Loucy (cell line): ENCODE data around the gene ASF1B.

Experiments used
- H2AFZ ChIP-seq: fragments of 200-600 bp; sonication (generic); 2 replicates; pipeline ENCODE4 v1.6.0; 2016; ENCODE audit warnings: antibody characterized with exemption, mild to moderate bottlenecking, low read length, moderate library complexity
- H3F3A ChIP-seq: fragments of 200-600 bp; 2 replicates; pipeline ENCODE4 v1.6.0; 2016; ENCODE audit warnings: antibody characterized with exemption, low read depth, mild to moderate bottlenecking
- H3K27me3 ChIP-seq: fragments of 200-600 bp; sonication (generic); 2 replicates; pipeline ENCODE4 v1.6.1; 2014; ENCODE audit warnings: low read length, mild to moderate bottlenecking; ENCODE audit not compliant: insufficient read depth, poor library complexity, severe bottlenecking
- H3K36me3 ChIP-seq: fragments of 200-600 bp; sonication (generic); 2 replicates; pipeline ENCODE4 v1.6.1; 2016; ENCODE audit warnings: low read length; ENCODE audit not compliant: insufficient read depth
- H3K4me1 ChIP-seq: fragments of 200-600 bp; sonication (generic); 2 replicates; pipeline ENCODE4 v1.5.1; 2014; ENCODE audit warnings: low read length, mild to moderate bottlenecking; ENCODE audit not compliant: insufficient read depth, poor library complexity, severe bottlenecking
- H3K4me2 ChIP-seq: fragments of 200-600 bp; sonication (generic); 2 replicates; pipeline ENCODE4 v1.6.0; 2014; ENCODE audit warnings: antibody characterized with exemption, low read length, low read depth, mild to moderate bottlenecking; ENCODE audit not compliant: poor library complexity, severe bottlenecking
- H3K4me3 ChIP-seq: fragments of 200-600 bp; sonication (generic); 2 replicates; pipeline ENCODE4 v1.5.1; 2014; ENCODE audit warnings: low read length, mild to moderate bottlenecking, mixed read lengths; ENCODE audit not compliant: poor library complexity, severe bottlenecking
- H3K79me2 ChIP-seq: fragments of 200-600 bp; sonication (generic); 2 replicates; pipeline ENCODE4 v1.6.1; 2014; ENCODE audit warnings: low read length; ENCODE audit not compliant: insufficient read depth
- H3K9ac ChIP-seq: fragments of 200-600 bp; sonication (generic); 2 replicates; pipeline ENCODE4 v1.6.0; 2014; ENCODE audit warnings: mild to moderate bottlenecking, low read depth, low read length, moderate library complexity; ENCODE audit not compliant: poor library complexity, severe bottlenecking
- H3K9me2 ChIP-seq: fragments of 200-600 bp; sonication (generic); replicated peaks from 2 replicates; pipeline ENCODE4 v1.6.1; 2016; ENCODE audit warnings: low read depth, low read length, mixed read lengths
- H3K9me3 ChIP-seq: fragments of 200-600 bp; sonication (generic); 2 replicates; pipeline ENCODE4 v1.6.1; 2014; ENCODE audit warnings: mild to moderate bottlenecking, antibody characterized with exemption, low read length, low read depth; ENCODE audit not compliant: insufficient read depth
- H4K20me1 ChIP-seq: fragments of 200-600 bp; sonication (generic); 2 replicates; pipeline ENCODE4 v1.6.0; 2014; ENCODE audit warnings: antibody characterized with exemption, low read length, mild to moderate bottlenecking; ENCODE audit not compliant: insufficient read depth, poor library complexity, severe bottlenecking
- EZH2phosphoT487 ChIP-seq: fragments of 200-600 bp; IDR thresholded peaks from 2 replicates; pipeline ENCODE4 v1.6.1; 2018; ENCODE audit warnings: antibody characterized with exemption, mild to moderate bottlenecking, moderate library complexity, borderline replicate concordance
- TF ChIP-seq, protein P1 (sequence below): fragments of 200-600 bp; sonication (generic); conservative IDR thresholded peaks from 2 replicates; pipeline ENCODE4 v1.5.1; 2014; ENCODE audit warnings: mild to moderate bottlenecking, antibody characterized with exemption, low read length

Gene ASF1B

GRCh38 chr19:14156971-14157717 is 20.8 kb upstream of the ASF1B start:
- H3K4me3 ChIP-seq, result no peak overlapping the region
- H3K36me3 ChIP-seq, result peaks cover 31% of the 10 kb centered on the region; the same call in 1 of the 2 replicates

DNA sequence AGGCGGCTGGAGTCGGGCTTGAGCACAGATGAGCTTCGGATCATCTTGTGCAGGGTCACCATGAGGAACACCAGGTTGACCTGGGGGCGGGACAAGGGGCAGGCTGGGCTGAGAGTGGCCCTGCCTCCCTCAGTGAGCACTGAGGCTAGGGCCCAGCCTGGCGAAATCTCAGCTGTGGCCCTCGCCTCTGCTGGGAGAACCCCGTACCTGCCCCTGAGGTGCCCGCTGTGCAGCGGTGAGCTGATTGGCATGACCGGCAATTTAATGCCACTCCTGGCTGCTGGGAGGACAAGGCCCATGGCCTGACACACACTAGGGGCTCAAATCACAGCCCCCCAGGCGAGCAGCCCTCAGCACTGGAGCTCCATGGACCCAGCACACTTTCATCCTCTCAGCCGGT is 19.7 kb upstream of the ASF1B start:
- H3K4me3 ChIP-seq, result no peak overlapping the region
- H3K79me2 ChIP-seq, result no peaks in the 10 kb centered on the region
- no peaks in the 10 kb centered on the region for H3K4me1 ChIP-seq
- no peak overlapping the region for H2AFZ ChIP-seq
- no peak overlapping the region for H3K9ac ChIP-seq
- no peaks in the 10 kb centered on the region for H4K20me1 ChIP-seq
- H3K36me3 ChIP-seq, result peaks cover 30% of the 10 kb centered on the region; the same call in 1 of the 2 replicates
- no peaks in the 10 kb centered on the region for H3K27me3 ChIP-seq
- H3K9me2 ChIP-seq, result no peaks in the 10 kb centered on the region
- H3K4me2 ChIP-seq, result no peak overlapping the region
- H3F3A ChIP-seq, result no peaks in the 10 kb centered on the region
- no peaks in the 10 kb centered on the region for H3K9me3 ChIP-seq
- no peak for TF ChIP-seq EZH2phosphoT487
- TF ChIP-seq, protein P1, sequence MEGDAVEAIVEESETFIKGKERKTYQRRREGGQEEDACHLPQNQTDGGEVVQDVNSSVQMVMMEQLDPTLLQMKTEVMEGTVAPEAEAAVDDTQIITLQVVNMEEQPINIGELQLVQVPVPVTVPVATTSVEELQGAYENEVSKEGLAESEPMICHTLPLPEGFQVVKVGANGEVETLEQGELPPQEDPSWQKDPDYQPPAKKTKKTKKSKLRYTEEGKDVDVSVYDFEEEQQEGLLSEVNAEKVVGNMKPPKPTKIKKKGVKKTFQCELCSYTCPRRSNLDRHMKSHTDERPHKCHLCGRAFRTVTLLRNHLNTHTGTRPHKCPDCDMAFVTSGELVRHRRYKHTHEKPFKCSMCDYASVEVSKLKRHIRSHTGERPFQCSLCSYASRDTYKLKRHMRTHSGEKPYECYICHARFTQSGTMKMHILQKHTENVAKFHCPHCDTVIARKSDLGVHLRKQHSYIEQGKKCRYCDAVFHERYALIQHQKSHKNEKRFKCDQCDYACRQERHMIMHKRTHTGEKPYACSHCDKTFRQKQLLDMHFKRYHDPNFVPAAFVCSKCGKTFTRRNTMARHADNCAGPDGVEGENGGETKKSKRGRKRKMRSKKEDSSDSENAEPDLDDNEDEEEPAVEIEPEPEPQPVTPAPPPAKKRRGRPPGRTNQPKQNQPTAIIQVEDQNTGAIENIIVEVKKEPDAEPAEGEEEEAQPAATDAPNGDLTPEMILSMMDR, result no peak

More at GRCh38 chr19:14156971-14157717, 20.8 kb upstream of the ASF1B start:
- Histone ChIP-seq H3K9ac (no peak overlapping the region), H3K4me1 (no peaks in the 10 kb centered on the region), H3K9me2 (no peaks in the 10 kb centered on the region), H2AFZ (no peak overlapping the region), H3K9me3 (no peaks in the 10 kb centered on the region), H3K4me2 (no peak overlapping the region), H3K27me3 (no peaks in the 10 kb centered on the region), H3K79me2 (no peaks in the 10 kb centered on the region), H4K20me1 (no peaks in the 10 kb centered on the region), H3F3A (no peaks in the 10 kb centered on the region)
- TF ChIP-seq EZH2phosphoT487, result no peak
- TF ChIP-seq, protein P1, result no peak

GRCh38 chr19:14155371-14155770 is 19.0 kb upstream of the ASF1B start:
- peaks cover 30% of the 10 kb centered on the region; the same call in 1 of the 2 replicates for H3K36me3 ChIP-seq

More at GRCh38 chr19:14155371-14155770, 19.0 kb upstream of the ASF1B start:
- H3K9me3 ChIP-seq, result no peaks in the 10 kb centered on the region
- no peaks in the 10 kb centered on the region for H3K27me3 ChIP-seq
- no peak overlapping the region for H3K9ac ChIP-seq
- H3K4me2 ChIP-seq, result no peak overlapping the region
- no peaks in the 10 kb centered on the region for H3F3A ChIP-seq
- no peaks in the 10 kb centered on the region for H4K20me1 ChIP-seq
- no peaks in the 10 kb centered on the region for H3K4me1 ChIP-seq
- no peak overlapping the region for H3K4me3 ChIP-seq
- H3K9me2 ChIP-seq, result no peaks in the 10 kb centered on the region
- no peaks in the 10 kb centered on the region for H3K79me2 ChIP-seq
- H2AFZ ChIP-seq, result no peak overlapping the region
- TF ChIP-seq EZH2phosphoT487, result no peak
- TF ChIP-seq, protein P1, result no peak
